GM12878 (cell line): Measurements from ENCODE around the gene THTPA. TPM values are rescaled to one million over a fixed set of nuclear protein-coding genes. Genes with fewer than 3 reads are reported as not detected.

Experiments used
- ATAC-seq: fragments of 200-7000 bp; cut with Tn5 transposase; 3 replicates; pipeline ENCODE4 v1.9.1; 2020; ENCODE audit warnings: mild to moderate bottlenecking, moderate library complexity
- BruUV-seq: library from RNA; stranded (reverse); fragments of 400-500 nt; replicated peaks from 2 replicates; lab custom pipeline; 2021; lab: Mats Ljungman, UMichigan
- CTCF ChIA-PET: fragments of 300-600 bp; sonication (Branson Sonifier 250); formaldehyde crosslinking; extraction: SDS; loops from one replicate; lab custom pipeline; 2021; ENCODE audit warnings: inconsistent platforms; lab: Yijun Ruan, JAX
- POLR2A ChIA-PET: fragments of 350-600 bp; formaldehyde crosslinking; extraction: SDS; loops from one replicate; lab custom pipeline; 2021; ENCODE audit warnings: inconsistent platforms; lab: Charles Lee
- RAD21 ChIA-PET: fragments of 300-600 bp; sonication (Branson Sonifier 250); formaldehyde crosslinking; loops from one replicate; lab custom pipeline; 2023; ENCODE audit warnings: antibody characterized with exemption; ENCODE audit not compliant: unreplicated experiment; lab: Charles Lee
- SMC1A ChIA-PET: fragments of 300-600 bp; sonication (Branson Sonifier 250); formaldehyde crosslinking; loops from one replicate; lab custom pipeline; 2023; ENCODE audit not compliant: unreplicated experiment, uncharacterized antibody; lab: Charles Lee
- DNase-seq: peaks from one replicate; pipeline ENCODE4 v3.0.0-alpha.2; 2011; ENCODE audit warnings: low read depth, low spot score
- FAIRE-seq: peaks from 3 replicates; lab custom pipeline; 2011; peaks lifted over from hg19 to GRCh38; lab: Jason Lieb, UNC
- H2AFZ ChIP-seq: 2 replicates; pipeline ENCODE4 v1.6.0; 2011; ENCODE audit warnings: low read depth, low read length, control low read depth; ENCODE audit not compliant: control insufficient read depth
- H3K27ac ChIP-seq: 2 replicates; pipeline ENCODE4 v1.5.1; 2011; ENCODE audit warnings: control low read depth; ENCODE audit not compliant: control insufficient read depth, insufficient read depth
- H3K27me3 ChIP-seq, 2 experiments: replicated peaks in 1 of 2; 2 replicates each; pipeline versions ENCODE4 v1.6.0 to v1.6.1; 2011; ENCODE audit warnings: low read length in 1 of 2; ENCODE audit not compliant: control insufficient read depth in 2 of 2, insufficient read depth in 2 of 2
- H3K36me3 ChIP-seq, 2 experiments: 2 replicates each; pipeline ENCODE4 v1.5.1; 2011; ENCODE audit warnings: low read length in 1 of 2; ENCODE audit not compliant: control insufficient read depth in 2 of 2, insufficient read depth in 2 of 2
- H3K4me1 ChIP-seq: 2 replicates; pipeline ENCODE4 v1.6.1; 2011; ENCODE audit warnings: mild to moderate bottlenecking, low read length, moderate library complexity, mixed read lengths; ENCODE audit not compliant: control insufficient read depth, insufficient read depth
- H3K4me2 ChIP-seq: 2 replicates; pipeline ENCODE4 v1.6.0; 2011; ENCODE audit warnings: control low read depth; ENCODE audit not compliant: control insufficient read depth, insufficient read depth
- H3K4me3 ChIP-seq: fragments of 200-600 bp; sonication (generic); 2 replicates; pipeline ENCODE4 v1.5.1; 2016
- H3K79me2 ChIP-seq: 2 replicates; pipeline ENCODE4 v1.6.0; 2011; ENCODE audit warnings: low read length; ENCODE audit not compliant: control insufficient read depth, insufficient read depth
- H3K9ac ChIP-seq: 2 replicates; pipeline ENCODE4 v1.8.0; 2011; ENCODE audit warnings: low read length, control low read depth, mixed read lengths; ENCODE audit not compliant: control insufficient read depth, insufficient read depth
- H3K9me3 ChIP-seq: replicated peaks from 3 replicates; pipeline ENCODE4 v1.5.1; 2011; ENCODE audit warnings: mild to moderate bottlenecking, low read length; ENCODE audit not compliant: control insufficient read depth, insufficient read depth
- H4K20me1 ChIP-seq: 2 replicates; pipeline ENCODE4 v1.6.0; 2011; ENCODE audit not compliant: control insufficient read depth, insufficient read depth
- BRCA1 ChIP-seq: IDR thresholded peaks from 2 replicates; pipeline ENCODE4 v1.6.1; 2011; ENCODE audit warnings: low read depth, low read length, improper control_type of control experiment
- GABPA ChIP-seq: IDR thresholded peaks from 2 replicates; pipeline ENCODE4 v1.6.1; 2014; ENCODE audit warnings: antibody characterized with exemption, low read depth, mild to moderate bottlenecking, inconsistent platforms
- KLF5 ChIP-seq: fragments of 450-650 bp; IDR thresholded peaks from 2 replicates; pipeline ENCODE4 v1.6.1; 2014; ENCODE audit warnings: mild to moderate bottlenecking; ENCODE audit not compliant: partially characterized antibody
- POLR2AphosphoS2 ChIP-seq: IDR thresholded peaks from 2 replicates; pipeline ENCODE4 v1.6.1; 2011; ENCODE audit warnings: low read depth, mild to moderate bottlenecking, low read length, improper control_type of control experiment, moderate library complexity
- TARDBP ChIP-seq: IDR thresholded peaks from 2 replicates; pipeline ENCODE4 v1.6.1; 2016; ENCODE audit warnings: borderline replicate concordance
- YY1 ChIP-seq: IDR thresholded peaks from 2 replicates; pipeline ENCODE4 v1.6.1; 2011; ENCODE audit warnings: low read depth, mild to moderate bottlenecking, low read length
- ZZZ3 ChIP-seq: IDR thresholded peaks from 2 replicates; pipeline ENCODE4 v1.6.1; 2011; ENCODE audit warnings: low read depth; ENCODE audit not compliant: control insufficient read depth, insufficient read length
- WGBS: methylation state at CpG from one replicate; pipeline ENCODE4 v1.1.6; 2016; ENCODE audit warnings: low lambda C conversion rate; ENCODE audit not compliant: insufficient replicate concordance, insufficient coverage; ENCODE audit errors: missing lambda C conversion rate; 5-methylcytosine and 5-hydroxymethylcytosine counted together
- in situ Hi-C: fragments of 300-500 bp; cut with MboI; formaldehyde crosslinking; loops from 9 replicates; pipeline ENCODE4 v1.14.3; 2018; ENCODE audit warnings: mixed read lengths
- intact Hi-C: fragments of 100-400 bp; cut with micrococcal nuclease; formaldehyde crosslinking; loops from one replicate; pipeline ENCODE4 v1.14.2; 2022; ENCODE audit not compliant: unreplicated experiment
- polyA plus RNA-seq, 11 experiments: library from polyadenylated mRNA; depleted of rRNA in 4 of 11; unstranded in 6 of 11; stranded (reverse) in 5 of 11; fragments of >200 nt; fragmentation: Nextera tagmentation in 4 of 11; fragmentation: Illumina TruSeq in 1 of 11; extraction: Ambion mirVana in 4 of 11; extraction: Trizol in 1 of 11; gene quantifications; 1 replicate in 1 of 11; 2 replicates in 10 of 11; pipeline versions ENCODE4 v1.2.1 to v1.2.3, GENCODE V29; 2011 to 2016; ENCODE audit warnings: inconsistent platforms in 2 of 11, missing spikeins in 2 of 11, low read depth in 1 of 11
- total RNA-seq, 4 experiments: library from RNA; depleted of rRNA in 3 of 4; stranded (reverse); fragments of >200 nt in 3 of 4; fragmentation: Illumina TruSeq in 1 of 4; extraction: Trizol in 1 of 4; gene quantifications; 2 replicates each; pipeline versions ENCODE4 v1.2.1 to v1.2.3, GENCODE V29; 2013 to 2021

Gene THTPA
- total and polyA plus RNA-seq, 10 of the 15 experiments (the other 5 are each of a cell fraction or from before 2014, with no cell fraction given) = 3.1 to 24.9 (median 12.8) TPM

DNA sequence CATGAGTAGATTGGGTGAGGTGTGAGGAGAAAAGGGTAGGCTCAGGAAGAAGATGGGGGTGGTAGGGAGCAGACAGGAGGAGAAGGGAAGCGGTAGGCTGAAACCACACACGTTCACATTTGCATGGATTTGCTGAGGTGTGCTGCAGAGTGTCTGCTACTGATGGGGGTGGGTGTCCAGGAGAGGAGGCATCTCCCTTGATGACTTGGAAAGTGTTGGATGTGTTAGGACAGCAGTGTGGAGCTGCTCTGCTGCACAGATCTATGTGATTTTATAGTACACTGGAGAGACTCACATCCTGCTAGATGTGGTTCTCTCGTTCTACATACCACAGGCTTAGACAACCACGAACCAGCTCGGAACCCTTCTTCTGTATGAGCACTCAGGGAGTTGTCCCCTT, 13.8 kb upstream of the THTPA start:
- TF ChIP-seq GABPA (no peak), YY1 (no peak), KLF5 (no peak), TARDBP (no peak), ZZZ3 (no peak), POLR2AphosphoS2 (no peak)
- TF ChIP-seq, all 136 proteins: peak for 0
- DNase-seq (no peak), ATAC-seq (no peak), FAIRE-seq (no peak)
- H3K27ac ChIP-seq = no peak overlapping the region
- in situ Hi-C loops = no loop called here
- BruUV-seq = no TSS peak
- H3K9ac ChIP-seq = no peak overlapping the region
- no peak overlapping the region for H2AFZ ChIP-seq
- ChIA-PET RAD21 (interaction anchor here (0.7 to 0.9 kb wide), 2 partner anchors 16 to 18 kb away, joined by 3 read pairs; no protein-coding TSS in a partner anchor), CTCF (interaction anchor here (1.1 to 11.4 kb wide), 5 partner anchors 12 to 65 kb away, joined by 3 to 131 read pairs (median 5); no protein-coding TSS in a partner anchor), POLR2A (no interaction called here), SMC1A (interaction anchor here (0.6 to 1.0 kb wide), 2 partner anchors 16 to 63 kb away, joined by 3 to 5 read pairs; no protein-coding TSS in a partner anchor)
- no peaks in the 10 kb centered on the region for H3K79me2 ChIP-seq
- H3K36me3 ChIP-seq = no peaks in the 10 kb centered on the region
- 46% methylated on average over 5 of the region's 5 CpGs for WGBS
- no peaks in the 10 kb centered on the region for H3K4me1 ChIP-seq
- H3K27me3 ChIP-seq = no peaks in the 10 kb centered on the region
- H3K9me3 ChIP-seq = no peaks in the 10 kb centered on the region
- H3K4me3 ChIP-seq = no peak overlapping the region
- H3K4me2 ChIP-seq = no peak overlapping the region
- intact Hi-C loops = no loop called here
- no peaks in the 10 kb centered on the region for H4K20me1 ChIP-seq

DNA sequence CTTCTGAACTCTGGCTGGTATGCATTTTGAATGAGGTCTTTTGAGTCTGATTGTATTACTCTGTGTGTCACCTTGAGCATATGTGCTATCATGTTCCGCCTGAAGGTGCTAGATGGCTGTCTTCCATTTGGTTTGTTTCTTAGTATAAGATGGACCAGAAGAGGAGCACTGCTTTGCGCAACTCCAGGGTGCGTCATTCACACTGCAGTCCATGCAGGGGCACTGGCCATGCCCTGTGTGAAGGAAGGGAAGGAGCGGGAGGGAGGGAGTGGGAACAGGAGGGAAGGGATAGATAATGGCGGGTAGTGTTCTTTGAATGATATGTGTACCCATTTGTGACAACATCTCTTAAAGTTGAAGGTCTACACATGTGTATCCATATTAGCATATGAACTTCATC, 12.7 kb upstream of the THTPA start:
- Histone ChIP-seq H3K4me3 (no peak overlapping the region), H3K4me2 (no peak overlapping the region), H3K79me2 (no peaks in the 10 kb centered on the region), H2AFZ (no peak overlapping the region), H3K4me1 (no peaks in the 10 kb centered on the region), H3K9me3 (no peaks in the 10 kb centered on the region), H4K20me1 (no peaks in the 10 kb centered on the region), H3K9ac (no peak overlapping the region), H3K36me3 (no peaks in the 10 kb centered on the region), H3K27me3 (no peaks in the 10 kb centered on the region), H3K27ac (no peak overlapping the region)
- 71% methylated on average over 5 of the region's 5 CpGs for WGBS
- no peak for ATAC-seq
- RAD21 ChIA-PET = interaction anchor here (0.9 kb wide), 1 partner anchor 17 kb away, joined by 3 read pairs; no protein-coding TSS in a partner anchor
- TF ChIP-seq BRCA1 = no peak
- FAIRE-seq = no peak
- BruUV-seq = no TSS peak
- intact Hi-C loops = no loop called here
- DNase-seq = no peak
- SMC1A ChIA-PET = no interaction called here
- CTCF ChIA-PET = interaction anchor here (9.0 to 11.4 kb wide), 2 partner anchors 17 to 66 kb away, joined by 126 to 131 read pairs; no protein-coding TSS in a partner anchor
- in situ Hi-C loops = no loop called here
- POLR2A ChIA-PET = no interaction called here
